ENCODE results near the gene POFUT1.
A peak's percentile ranks its signal among the peaks of the same experiment; 100 is the strongest.

POFUT1 gene

GRCh38 chr20:32285082-32285620 is 77.5 kb downstream of the POFUT1 start:
- DNase-seq: peak in 1 of 2 donors; percentile 19

DNA sequence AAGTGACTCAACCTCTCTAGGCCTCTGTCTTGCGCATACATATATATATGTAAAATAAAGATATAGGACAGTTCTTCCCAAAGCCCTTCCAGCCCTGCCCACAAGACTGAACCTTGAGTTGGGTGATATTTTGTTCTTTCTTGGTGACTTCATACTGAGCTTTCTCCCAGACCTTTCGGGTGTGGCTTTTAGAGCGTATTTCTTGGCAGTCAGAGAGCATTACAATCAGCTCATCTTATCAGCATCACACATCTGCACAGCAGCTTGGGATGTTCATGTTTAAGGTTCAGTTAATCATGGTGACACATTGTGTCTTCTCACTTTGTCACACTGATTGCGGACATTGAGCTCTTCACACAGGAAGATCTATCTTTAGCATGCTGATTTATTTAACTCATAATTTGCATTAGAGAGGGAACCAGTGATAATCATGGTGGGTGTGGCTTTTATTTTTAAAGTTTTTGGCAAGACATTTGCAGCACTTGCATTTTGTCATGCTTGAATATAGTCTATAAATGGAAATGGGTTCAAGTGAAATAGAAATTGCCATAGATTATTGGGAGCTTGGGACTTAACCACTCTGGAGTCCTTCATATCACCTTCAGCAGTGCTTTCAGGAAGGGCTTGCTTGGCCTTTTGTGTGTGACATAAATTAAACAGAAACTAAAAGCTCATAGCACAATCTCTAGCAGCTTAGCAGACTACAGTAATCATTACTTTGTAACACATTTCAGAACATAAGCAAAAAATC is 78.1 kb downstream of the POFUT1 start:
- peak; percentile 25 to 68 for DNase-seq

DNA sequence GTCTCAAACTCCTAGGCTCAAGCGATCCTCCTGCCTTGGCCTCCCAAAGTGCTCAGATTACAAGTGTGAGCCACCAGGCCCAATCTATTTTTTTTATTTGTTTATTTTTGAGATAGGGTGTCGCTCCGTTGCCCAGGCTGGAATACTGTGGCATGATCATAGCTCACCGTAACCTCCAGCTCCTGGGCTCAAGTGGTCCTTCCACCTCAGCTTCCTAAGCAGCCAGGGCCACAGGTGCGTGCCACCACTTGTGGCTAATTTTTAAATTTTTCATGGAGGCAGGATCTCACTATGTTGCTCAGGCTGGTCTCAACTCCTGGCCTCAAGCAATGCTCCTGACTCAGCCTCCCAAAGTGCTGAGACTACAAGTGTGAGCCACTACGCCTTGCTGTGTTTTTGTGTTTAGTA is 79.6 kb downstream of the POFUT1 start:
- DNase-seq: no peak
